Testis (tissue), 2 donors: ENCODE data around the gene CALCB.

Experiments
- POLR2A ChIP-seq: fragments of 450-650 bp; IDR thresholded peaks from one replicate; pipeline ENCODE4 v1.6.1; 2017; ENCODE audit warnings: antibody characterized with exemption, mild to moderate bottlenecking, moderate library complexity
- TF ChIP-seq, protein P1 (sequence below), 3 experiments: fragments of 450-650 bp in 2 of 3; fragments of 200-600 bp in 1 of 3; sonication (generic) in 1 of 3; IDR thresholded peaks; one replicate each; pipeline ENCODE4 v1.5.1; 2016 to 2019; ENCODE audit warnings: antibody characterized with exemption in 3 of 3, mild to moderate bottlenecking in 2 of 3, moderate library complexity in 1 of 3

DNA sequence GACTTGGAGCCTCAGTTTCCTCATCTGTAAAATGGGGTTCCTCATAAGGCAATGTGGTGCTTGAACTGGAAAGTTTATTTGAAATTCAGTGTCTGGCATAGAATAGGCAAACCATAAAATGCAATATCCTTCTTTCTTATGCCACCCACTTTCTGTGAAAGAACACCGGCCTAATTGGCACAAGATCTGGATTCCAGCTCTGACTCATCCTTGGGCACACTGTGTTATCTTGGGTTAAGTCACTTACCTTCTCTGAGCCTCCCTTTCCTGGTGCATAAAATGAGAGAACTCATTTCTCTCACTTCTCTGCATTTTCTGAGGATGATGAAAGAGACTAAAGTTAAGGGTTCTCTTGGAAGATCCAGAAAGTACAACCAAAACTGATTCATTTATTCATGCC lies 46.4 kb downstream of the CALCB start:
- TF ChIP-seq, protein P1, sequence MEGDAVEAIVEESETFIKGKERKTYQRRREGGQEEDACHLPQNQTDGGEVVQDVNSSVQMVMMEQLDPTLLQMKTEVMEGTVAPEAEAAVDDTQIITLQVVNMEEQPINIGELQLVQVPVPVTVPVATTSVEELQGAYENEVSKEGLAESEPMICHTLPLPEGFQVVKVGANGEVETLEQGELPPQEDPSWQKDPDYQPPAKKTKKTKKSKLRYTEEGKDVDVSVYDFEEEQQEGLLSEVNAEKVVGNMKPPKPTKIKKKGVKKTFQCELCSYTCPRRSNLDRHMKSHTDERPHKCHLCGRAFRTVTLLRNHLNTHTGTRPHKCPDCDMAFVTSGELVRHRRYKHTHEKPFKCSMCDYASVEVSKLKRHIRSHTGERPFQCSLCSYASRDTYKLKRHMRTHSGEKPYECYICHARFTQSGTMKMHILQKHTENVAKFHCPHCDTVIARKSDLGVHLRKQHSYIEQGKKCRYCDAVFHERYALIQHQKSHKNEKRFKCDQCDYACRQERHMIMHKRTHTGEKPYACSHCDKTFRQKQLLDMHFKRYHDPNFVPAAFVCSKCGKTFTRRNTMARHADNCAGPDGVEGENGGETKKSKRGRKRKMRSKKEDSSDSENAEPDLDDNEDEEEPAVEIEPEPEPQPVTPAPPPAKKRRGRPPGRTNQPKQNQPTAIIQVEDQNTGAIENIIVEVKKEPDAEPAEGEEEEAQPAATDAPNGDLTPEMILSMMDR (IDR thresholded peaks at IDR 0.05), result no peak
- no peak for TF ChIP-seq POLR2A
